ENCODE measurements around the gene SLC49A3. TPM values are rescaled to one million over a fixed set of nuclear protein-coding genes. Genes with fewer than 3 reads are reported as not detected.

SLC49A3 gene
- total and polyA plus RNA-seq, 2 of the 8 experiments (the other 6 are each of a cell fraction or from before 2014, with no cell fraction given): 5.0 to 8.8 TPM

- H2BK15ac ChIP-seq (ENCODE audit: low read length): no peak overlapping the region
- H3K23ac ChIP-seq (ENCODE audit: insufficient read length): no peak overlapping the region
- no peak overlapping the region for H4K8ac ChIP-seq (ENCODE audit: extremely low read depth, insufficient read depth, low read length)
- no peak overlapping the region for H2BK120ac ChIP-seq (replicated peaks; ENCODE audit: low read depth, low read length)
- no peak overlapping the region for H3K4me3 ChIP-seq (ENCODE audit: extremely low read depth in 1 of 4, insufficient read depth in 2 of 4, low read depth in 3 of 4, low read length in 4 of 4)
- H3K4ac ChIP-seq (replicated peaks; ENCODE audit: insufficient read length, low read depth, low read length): no peak overlapping the region
- H3K9me3 ChIP-seq (ENCODE audit: insufficient read depth in 2 of 2, low read depth in 1 of 2, low read length in 1 of 2): no peaks in the 10 kb centered on the region
- H3K14ac ChIP-seq (ENCODE audit: insufficient read length): no peak overlapping the region
- ChIA-PET CTCF (ENCODE audit: partially characterized antibody) (no interaction called here), POLR2A (ENCODE audit: partially characterized antibody) (interaction anchor here (1.4 to 1.5 kb wide), 2 partner anchors 24 to 177 kb away, joined by 3 to 4 read pairs; partner anchors contain the start of genes ATP5ME and MYL5)
- DNase-seq (ENCODE audit: low read depth in 1 of 2, low spot score in 2 of 2): no peak
- H2BK20ac ChIP-seq (ENCODE audit: low read length): no peak overlapping the region
- H2AK5ac ChIP-seq (ENCODE audit: low read depth, low read length): no peak overlapping the region
- no peak overlapping the region for H4K91ac ChIP-seq (replicated peaks; ENCODE audit: insufficient read length, low read length)
- H4K5ac ChIP-seq (ENCODE audit: insufficient read length, low read depth, low read length): no peak overlapping the region
- H3K36me3 ChIP-seq (ENCODE audit: control insufficient read depth in 2 of 4, insufficient read depth in 4 of 4, low read length in 3 of 4): no peaks in the 10 kb centered on the region
- peaks cover 0 to 11% (median 0%) of the 10 kb centered on the region in 4 experiments; a peak in 2 of 7 replicates for H3K27me3 ChIP-seq (replicated peaks in 1 of 4; ENCODE audit: control insufficient read depth in 3 of 4, extremely low read depth in 1 of 4, insufficient read depth in 3 of 4, low read length in 3 of 4)
- H2BK5ac ChIP-seq (ENCODE audit: low read depth, low read length): no peak overlapping the region
- no peak overlapping the region for H3K27ac ChIP-seq (ENCODE audit: low read depth, low read length)
- FAIRE-seq: no peak
- no peak overlapping the region for H2AFZ ChIP-seq (ENCODE audit: low read length)
- TF ChIP-seq RBBP5 (IDR thresholded peaks at IDR 0.05; ENCODE audit: borderline replicate concordance, low read depth, low read length) (no peak), GABPA (IDR thresholded peaks at IDR 0.05; ENCODE audit: borderline replicate concordance, insufficient read depth, low read length) (no peak), E2F6 (IDR thresholded peaks at IDR 0.05) (no peak), CREB1 (IDR thresholded peaks at IDR 0.05) (no peak)
- H4K20me1 ChIP-seq (replicated peaks in 1 of 2; ENCODE audit: control insufficient read depth in 1 of 2, insufficient read depth in 2 of 2, low read length in 2 of 2): no peaks in the 10 kb centered on the region
- H3K18ac ChIP-seq (ENCODE audit: extremely low read depth, low read length): no peak overlapping the region
- no peak overlapping the region for H3K56ac ChIP-seq (replicated peaks; ENCODE audit: insufficient read length, low read depth, low read length)
- no peaks in the 10 kb centered on the region for H3K79me1 ChIP-seq (ENCODE audit: low read depth, low read length)
- no peak overlapping the region for H3K9ac ChIP-seq (replicated peaks in 1 of 4; ENCODE audit: extremely low read depth in 1 of 4, low read depth in 3 of 4, low read length in 3 of 4)
- whole genome bisulfite sequencing, 2 experiments (ENCODE audit: extremely low coverage in 1 of 2, insufficient coverage in 1 of 2, insufficient read length in 1 of 2, insufficient replicate concordance in 2 of 2, low coverage in 1 of 2, low lambda C conversion rate in 2 of 2, missing lambda C conversion rate in 1 of 2): 89% methylated on average over 14 of the region's 18 CpGs; no CpG with 5 or more reads in 1 of the 2 experiments
- no peak overlapping the region for H2BK12ac ChIP-seq (ENCODE audit: low read depth, low read length)
- no peak overlapping the region for H3K4me2 ChIP-seq (ENCODE audit: insufficient read depth in 1 of 2, low read depth in 2 of 2, low read length in 2 of 2)
- no peaks in the 10 kb centered on the region for H3K23me2 ChIP-seq (ENCODE audit: low read depth, low read length)
- peaks cover 0 to 5% (median 0%) of the 10 kb centered on the region in 4 experiments; a peak in 1 of 7 replicates for H3K4me1 ChIP-seq (replicated peaks in 1 of 4; ENCODE audit: control insufficient read depth in 3 of 4, insufficient read depth in 4 of 4, low read length in 3 of 4)
- H3K79me2 ChIP-seq (ENCODE audit: control insufficient read depth in 1 of 2, insufficient read depth in 2 of 2, low read length in 2 of 2): no peaks in the 10 kb centered on the region
Measured at GRCh38 chr4:650461-650860, 38.5 kb downstream of the SLC49A3 start.

All from H1 (cell line).